Measurements from ENCODE around the gene GRIN1.

The GRIN1 gene

DNA sequence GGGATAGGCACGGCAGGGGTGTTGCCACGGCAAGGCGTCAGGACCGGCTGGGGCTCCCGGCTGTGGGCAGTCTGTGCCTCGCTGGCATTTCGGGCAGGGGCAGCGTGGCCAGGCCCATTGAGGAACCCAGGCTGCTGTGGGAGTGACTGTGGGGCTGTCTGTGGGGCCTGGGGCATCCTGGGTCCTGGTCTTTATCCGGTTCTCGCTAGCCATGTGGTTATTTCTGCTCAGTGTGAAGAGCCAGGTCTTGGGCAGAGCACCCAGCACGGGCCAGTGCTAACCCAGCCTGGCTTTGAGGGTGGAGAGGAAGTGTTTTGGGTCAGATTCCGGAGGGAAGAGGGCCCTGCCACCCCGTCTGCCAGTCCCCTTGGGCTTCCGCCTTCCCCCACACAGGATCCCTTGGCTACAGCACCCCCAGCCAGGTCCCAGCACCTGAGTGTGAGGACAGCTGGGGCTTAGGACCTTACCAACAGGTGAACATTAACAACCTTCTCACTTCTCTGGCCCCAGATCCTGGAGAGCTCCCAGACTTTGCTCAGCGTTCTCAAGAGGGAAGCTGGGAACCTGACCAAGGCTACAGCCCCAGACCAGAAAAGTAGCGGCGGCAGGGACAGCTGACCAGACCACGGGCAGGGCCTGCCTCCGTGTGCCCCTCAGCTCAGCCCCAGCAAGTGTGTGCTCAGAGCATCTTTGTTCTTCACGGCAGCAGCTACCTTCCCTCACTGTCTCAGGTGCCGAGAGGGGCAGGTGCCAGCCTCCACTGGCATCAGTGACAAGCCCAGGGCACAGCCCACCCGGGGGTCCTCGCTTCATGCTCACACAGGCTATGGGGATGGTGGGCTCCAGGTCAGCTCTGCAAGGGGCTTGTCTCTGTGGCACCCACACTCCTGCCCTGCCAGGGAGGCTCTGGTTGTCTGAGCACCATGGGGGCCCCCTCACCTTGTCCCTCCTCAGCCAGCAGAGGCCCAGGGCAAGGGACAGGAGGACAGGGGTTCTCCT, 50.6 kb downstream of the GRIN1 start:
- H3K79me2 ChIP-seq (ENCODE audit: insufficient read depth, low read depth): peaks cover 31% of the 10 kb centered on the region
- H3K36me3 ChIP-seq (ENCODE audit: insufficient read depth): no peaks in the 10 kb centered on the region
- no peaks in the 10 kb centered on the region for H4K20me1 ChIP-seq (ENCODE audit: insufficient read depth)
- peak overlapping the region; percentile 60; the same call in 1 of the 2 replicates for H2AFZ ChIP-seq (ENCODE audit: low read depth)
- peak overlapping the region; percentile 81 for H3K4me2 ChIP-seq
- peak overlapping the region; percentile 81 for H3K9ac ChIP-seq
- no peak overlapping the region for H3K4me3 ChIP-seq (IDR thresholded peaks at IDR 0.05; ENCODE audit: insufficient read depth, low read depth, low read length)
- peak overlapping the region; percentile 90 for H3K27ac ChIP-seq
- TF ChIP-seq, protein P1, sequence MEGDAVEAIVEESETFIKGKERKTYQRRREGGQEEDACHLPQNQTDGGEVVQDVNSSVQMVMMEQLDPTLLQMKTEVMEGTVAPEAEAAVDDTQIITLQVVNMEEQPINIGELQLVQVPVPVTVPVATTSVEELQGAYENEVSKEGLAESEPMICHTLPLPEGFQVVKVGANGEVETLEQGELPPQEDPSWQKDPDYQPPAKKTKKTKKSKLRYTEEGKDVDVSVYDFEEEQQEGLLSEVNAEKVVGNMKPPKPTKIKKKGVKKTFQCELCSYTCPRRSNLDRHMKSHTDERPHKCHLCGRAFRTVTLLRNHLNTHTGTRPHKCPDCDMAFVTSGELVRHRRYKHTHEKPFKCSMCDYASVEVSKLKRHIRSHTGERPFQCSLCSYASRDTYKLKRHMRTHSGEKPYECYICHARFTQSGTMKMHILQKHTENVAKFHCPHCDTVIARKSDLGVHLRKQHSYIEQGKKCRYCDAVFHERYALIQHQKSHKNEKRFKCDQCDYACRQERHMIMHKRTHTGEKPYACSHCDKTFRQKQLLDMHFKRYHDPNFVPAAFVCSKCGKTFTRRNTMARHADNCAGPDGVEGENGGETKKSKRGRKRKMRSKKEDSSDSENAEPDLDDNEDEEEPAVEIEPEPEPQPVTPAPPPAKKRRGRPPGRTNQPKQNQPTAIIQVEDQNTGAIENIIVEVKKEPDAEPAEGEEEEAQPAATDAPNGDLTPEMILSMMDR (conservative IDR thresholded peaks at IDR 0.05; ENCODE audit: low read depth, low read length): no peak; the same call in 1 of the 2 replicates
- no peaks in the 10 kb centered on the region for H3K27me3 ChIP-seq (ENCODE audit: insufficient read depth, low read depth)
- peaks cover 24% of the 10 kb centered on the region for H3K4me1 ChIP-seq (ENCODE audit: low read depth, poor library complexity, severe bottlenecking)

DNA sequence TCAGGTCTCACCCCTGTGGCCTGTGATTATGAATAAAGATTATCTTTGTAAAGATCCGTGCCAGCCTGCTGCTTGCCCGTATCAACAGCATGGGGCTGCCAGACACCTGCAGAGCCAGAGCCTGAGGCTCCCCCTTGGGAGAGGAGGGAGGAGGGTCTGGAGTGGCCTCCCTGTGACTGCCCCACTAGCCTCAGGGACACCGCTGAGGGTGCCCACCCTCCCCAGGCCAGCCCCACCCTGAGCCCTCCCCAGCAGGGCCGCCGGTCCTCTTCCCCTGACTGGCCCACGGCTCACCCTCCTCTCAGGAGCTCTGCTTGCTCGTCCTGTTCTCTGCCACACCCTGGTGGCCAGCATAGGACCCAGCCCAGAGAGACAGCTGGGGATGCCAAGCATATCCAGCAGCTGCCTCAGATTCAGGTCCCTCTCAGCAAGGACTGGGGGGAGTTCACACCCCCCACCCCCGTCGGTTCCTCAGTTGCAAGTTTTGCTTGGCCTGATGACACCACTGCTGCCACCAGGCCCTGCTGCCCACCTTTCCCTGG, 51.4 kb downstream of the GRIN1 start:
- H4K20me1 ChIP-seq (ENCODE audit: insufficient read depth): no peaks in the 10 kb centered on the region
- peak overlapping the region; percentile 81 for H3K4me2 ChIP-seq

DNA sequence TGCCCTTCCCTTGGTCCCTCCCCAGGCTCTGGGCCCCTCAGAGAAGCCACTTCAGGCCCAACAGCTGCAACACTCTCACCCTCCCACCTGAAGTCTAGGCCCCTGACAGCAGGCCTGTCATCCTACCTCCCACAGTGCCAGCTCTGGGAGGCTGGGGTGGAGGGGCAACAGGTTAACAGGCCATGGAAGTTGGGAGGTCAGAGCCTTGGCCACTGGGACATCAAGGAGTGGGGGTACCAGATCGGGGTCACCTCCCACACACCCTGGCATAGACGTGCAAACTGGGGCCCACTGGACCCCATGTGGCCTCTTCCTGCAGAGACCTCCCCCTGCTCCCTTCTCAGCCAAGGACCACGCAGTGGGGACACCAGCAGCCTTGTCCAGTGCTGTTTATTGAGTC, 52.3 kb downstream of the GRIN1 start:
- Histone ChIP-seq H3K36me3 (ENCODE audit: insufficient read depth) (no peaks in the 10 kb centered on the region), H3K4me3 (IDR thresholded peaks at IDR 0.05; ENCODE audit: insufficient read depth, low read depth, low read length) (no peak overlapping the region), H3K4me2 (no peak overlapping the region), H3K9ac (no peak overlapping the region), H3K4me1 (ENCODE audit: low read depth, poor library complexity, severe bottlenecking) (peaks cover 24% of the 10 kb centered on the region), H3K79me2 (ENCODE audit: insufficient read depth, low read depth) (peaks cover 31% of the 10 kb centered on the region), H2AFZ (ENCODE audit: low read depth) (no peak overlapping the region), H3K27me3 (ENCODE audit: insufficient read depth, low read depth) (no peaks in the 10 kb centered on the region), H3K27ac (no peak overlapping the region), H4K20me1 (ENCODE audit: insufficient read depth) (no peaks in the 10 kb centered on the region)
- TF ChIP-seq, protein P1 (conservative IDR thresholded peaks at IDR 0.05; ENCODE audit: low read depth, low read length): no peak

More for the DNA sequence above, 51.4 kb downstream of the GRIN1 start:
- no peaks in the 10 kb centered on the region for H3K27me3 ChIP-seq (ENCODE audit: insufficient read depth, low read depth)
- H3K9ac ChIP-seq: peak overlapping the region; percentile 81; the same call in 1 of the 2 replicates
- H3K27ac ChIP-seq: peak overlapping the region; percentile 90; the same call in 1 of the 2 replicates
- peaks cover 24% of the 10 kb centered on the region for H3K4me1 ChIP-seq (ENCODE audit: low read depth, poor library complexity, severe bottlenecking)
- H3K79me2 ChIP-seq (ENCODE audit: insufficient read depth, low read depth): peaks cover 31% of the 10 kb centered on the region
- H3K36me3 ChIP-seq (ENCODE audit: insufficient read depth): no peaks in the 10 kb centered on the region
- H3K4me3 ChIP-seq (IDR thresholded peaks at IDR 0.05; ENCODE audit: insufficient read depth, low read depth, low read length): no peak overlapping the region
- no peak overlapping the region for H2AFZ ChIP-seq (ENCODE audit: low read depth)
- TF ChIP-seq, protein P1 (conservative IDR thresholded peaks at IDR 0.05; ENCODE audit: low read depth, low read length): no peak

DNA sequence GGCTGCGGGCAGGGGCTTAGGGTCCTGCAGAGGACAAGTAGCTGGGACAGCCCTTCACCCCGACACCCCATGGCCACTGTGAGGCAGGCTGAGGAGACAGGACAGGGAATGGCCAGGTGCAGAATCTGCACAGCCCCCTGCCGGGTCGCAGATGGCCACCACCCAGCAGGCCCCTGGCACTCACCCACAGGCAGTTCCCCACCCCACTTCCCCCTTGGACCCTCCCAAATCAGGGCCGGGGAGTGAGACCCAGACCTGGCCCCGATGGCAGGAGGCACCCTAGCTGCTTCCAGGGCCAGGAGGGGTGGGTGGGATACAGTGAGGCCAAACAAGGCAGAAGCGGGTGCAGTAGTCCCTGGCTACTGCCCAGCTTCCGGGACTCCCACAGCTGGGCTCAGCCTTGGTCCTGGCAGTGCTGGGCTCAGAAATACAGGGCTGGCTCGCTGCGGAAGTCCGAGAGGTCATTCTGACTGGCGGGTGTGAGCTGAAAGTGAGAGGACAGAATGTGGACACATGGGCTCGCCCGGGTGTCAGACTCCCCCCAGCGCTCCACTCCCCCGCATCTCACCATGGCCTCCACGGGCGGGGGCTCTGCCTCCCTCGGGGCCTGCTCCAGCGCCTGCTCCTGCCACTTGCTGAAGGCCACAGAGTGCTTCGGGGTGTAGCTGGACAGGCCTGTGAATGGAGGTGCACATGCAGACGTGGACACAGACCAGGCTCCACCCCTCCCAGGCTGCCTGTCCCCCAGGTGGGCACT, 52.9 kb downstream of the GRIN1 start:
- Histone ChIP-seq H3K4me2 (no peak overlapping the region), H3K79me2 (ENCODE audit: insufficient read depth, low read depth) (peaks cover 25% of the 10 kb centered on the region), H3K4me1 (ENCODE audit: low read depth, poor library complexity, severe bottlenecking) (peaks cover 19% of the 10 kb centered on the region), H3K9ac (no peak overlapping the region), H3K36me3 (ENCODE audit: insufficient read depth) (no peaks in the 10 kb centered on the region), H3K27me3 (ENCODE audit: insufficient read depth, low read depth) (no peaks in the 10 kb centered on the region), H2AFZ (ENCODE audit: low read depth) (no peak overlapping the region), H4K20me1 (ENCODE audit: insufficient read depth) (no peaks in the 10 kb centered on the region), H3K27ac (no peak overlapping the region), H3K4me3 (IDR thresholded peaks at IDR 0.05; ENCODE audit: insufficient read depth, low read depth, low read length) (no peak overlapping the region)
- TF ChIP-seq, protein P1 (conservative IDR thresholded peaks at IDR 0.05; ENCODE audit: low read depth, low read length): no peak
